Left colon (tissue), 2 donors: ENCODE results near the gene ZC3H12A. TPM values are rescaled to one million over a fixed set of nuclear protein-coding genes. Genes with fewer than 3 reads are reported as not detected.

Source experiments
- ATAC-seq: fragments of 200-7000 bp; cut with Tn5 transposase; one replicate; pipeline ENCODE4 v1.9.1; 2020; ENCODE audit warnings: mild to moderate bottlenecking, moderate library complexity
- DNase-seq, 2 donors: peaks; one replicate each; pipeline ENCODE4 v3.0.0-alpha.2; 2020
- intact Hi-C, 2 donors: fragments of 100-400 bp; cut with DNase I in 1 of 2; cut with micrococcal nuclease in 1 of 2; formaldehyde crosslinking; loops; one replicate each; pipeline versions ENCODE4 v1.11.2 to v1.14.0; 2022; cut with DNase I, micrococcal nuclease
- total RNA-seq, 2 donors: library from RNA; stranded (reverse); fragmentation: NEBNext Ultra II Directional; extraction: Animal tissue kit (Norgen Biotek cat#: 25700); gene quantifications; one replicate each; pipeline ENCODE4 v1.2.1, GENCODE V29; 2021
- donor health status: DM: no; HTN: no; CAD: no.
- donor health status: DM: yes; HTN: yes; CAD: no.

ZC3H12A gene
- total RNA-seq, 2 donors from 2014 or later, result 24.0 to 61.6 TPM

GRCh38 chr1:37448691-37449417 is 25.5 kb upstream of the ZC3H12A start:
- ATAC-seq, result no peak
- no peak for DNase-seq
- intact Hi-C loops, result no loop called here

- no peak for ATAC-seq
- intact Hi-C loops, result loop anchor here in 1 of 2 donors (10.0 kb wide), 1 partner anchor 235 kb away; no protein-coding TSS in a partner anchor
- no peak for DNase-seq
Observed at GRCh38 chr1:37449936-37450335, 24.4 kb upstream of the ZC3H12A start.

GRCh38 chr1:37452416-37452815 is 22.0 kb upstream of the ZC3H12A start:
- no peak for ATAC-seq
- intact Hi-C loops, result loop anchor here in 1 of 2 donors (10.0 kb wide), 1 partner anchor 232 kb away; no protein-coding TSS in a partner anchor

GRCh38 chr1:37453647-37454046 is 20.7 kb upstream of the ZC3H12A start:
- intact Hi-C loops, result loop anchor here in 1 of 2 donors (2.0 to 10.0 kb wide), 2 partner anchors 35 to 231 kb away; no protein-coding TSS in a partner anchor
- DNase-seq (no peak), ATAC-seq (no peak)

More at GRCh38 chr1:37452416-37452815, 22.0 kb upstream of the ZC3H12A start:
- no peak for DNase-seq

GRCh38 chr1:37455516-37455915 is 18.9 kb upstream of the ZC3H12A start:
- DNase-seq, result no peak
- intact Hi-C loops, result loop anchor here in 1 of 2 donors (2.0 to 10.0 kb wide), 2 partner anchors 33 to 229 kb away; no protein-coding TSS in a partner anchor
- ATAC-seq, result no peak

- intact Hi-C loops, result loop anchor here in 1 of 2 donors (10.0 kb wide), 1 partner anchor 228 kb away; no protein-coding TSS in a partner anchor
- no peak for ATAC-seq
- no peak for DNase-seq
Observed at GRCh38 chr1:37456614-37457013, 17.8 kb upstream of the ZC3H12A start.

GRCh38 chr1:37458551-37458950 is 15.8 kb upstream of the ZC3H12A start:
- intact Hi-C loops, result loop anchor here in 1 of 2 donors (10.0 kb wide), 1 partner anchor 226 kb away; no protein-coding TSS in a partner anchor
- ATAC-seq, result no peak
- DNase-seq, result no peak

- DNase-seq, result no peak
- intact Hi-C loops, result no loop called here
Observed at GRCh38 chr1:37461698-37462436, 12.5 kb upstream of the ZC3H12A start.

GRCh38 chr1:37464443-37464842 is 9.9 kb upstream of the ZC3H12A start:
- DNase-seq, result no peak
- intact Hi-C loops, result no loop called here
- ATAC-seq, result no peak

More at GRCh38 chr1:37461698-37462436, 12.5 kb upstream of the ZC3H12A start:
- no peak for ATAC-seq

- no peak for DNase-seq
- no peak for ATAC-seq
- intact Hi-C loops, result no loop called here
Observed at GRCh38 chr1:37465593-37466517, 8.5 kb upstream of the ZC3H12A start.

GRCh38 chr1:37468037-37468436 is 6.3 kb upstream of the ZC3H12A start:
- ATAC-seq (no peak), DNase-seq (no peak)
- intact Hi-C loops, result no loop called here

GRCh38 chr1:37469386-37469785 is 5.0 kb upstream of the ZC3H12A start:
- intact Hi-C loops, result no loop called here
- no peak for ATAC-seq
- DNase-seq, result no peak

GRCh38 chr1:37471345-37472231 is 2.8 kb upstream of the ZC3H12A start:
- peak; percentile 64 for ATAC-seq
- intact Hi-C loops, result loop anchor here in 1 of 2 donors (10.0 kb wide), 1 partner anchor 1077 kb away; the partner anchor contains the start of gene LSM10
- peak; percentile 78 to 89 for DNase-seq

- DNase-seq, result peak in 1 of 2 donors; percentile 18
Observed at GRCh38 chr1:37472281-37472680, 2.1 kb upstream of the ZC3H12A start.

GRCh38 chr1:37472994-37473393 is 1.4 kb upstream of the ZC3H12A start:
- no peak for ATAC-seq
- no peak for DNase-seq
- intact Hi-C loops, result loop anchor here in 1 of 2 donors (10.0 kb wide), 1 partner anchor 1078 kb away; the partner anchor contains the start of gene LSM10

More at GRCh38 chr1:37472281-37472680, 2.1 kb upstream of the ZC3H12A start:
- intact Hi-C loops, result loop anchor here in 1 of 2 donors (10.0 kb wide), 1 partner anchor 1077 kb away; the partner anchor contains the start of gene LSM10
- no peak for ATAC-seq

- ATAC-seq, result no peak
- peak; percentile 46 to 60 for DNase-seq
- intact Hi-C loops, result loop anchor here in 1 of 2 donors (10.0 kb wide), 1 partner anchor 1079 kb away; the partner anchor contains the start of gene LSM10
Observed at GRCh38 chr1:37473431-37474045, 842 bp upstream of the ZC3H12A start.
